ENCODE data around the gene PCOLCE2. TPM values are rescaled to one million over a fixed set of nuclear protein-coding genes. Genes with fewer than 3 reads are reported as not detected.

PCOLCE2 gene
- total and polyA plus RNA-seq, 12 donors, result 1.4 to 18.2 (median 4.3) TPM

GRCh38 chr3:142916605-142917004, 27.7 kb upstream of the PCOLCE2 start:
- no peak overlapping the region for H3K4me3 ChIP-seq
- DNase-seq, result no peak
- H3K4me1 ChIP-seq (replicated peaks in 1 of 2), result no peaks in the 10 kb centered on the region
- H3K27me3 ChIP-seq, result no peaks in the 10 kb centered on the region
- no peak overlapping the region for H3K27ac ChIP-seq
- intact Hi-C loops (cut with DNase I), result no loop called here
- H3K36me3 ChIP-seq (replicated peaks in 1 of 2), result no peaks in the 10 kb centered on the region
- TF ChIP-seq CTCF (IDR thresholded peaks at IDR 0.05), result no peak
- TF ChIP-seq POLR2A (IDR thresholded peaks at IDR 0.05), result no peak
- WGBS, 4 donors, result 71 to 82% (median 78%) methylated on average over 2 of the region's 2 CpGs
- no peaks in the 10 kb centered on the region for H3K9me3 ChIP-seq (replicated peaks in 1 of 3)

GRCh38 chr3:142915636-142916035, 26.8 kb upstream of the PCOLCE2 start:
- 83 to 94% (median 85%) methylated on average over 3 of the region's 3 CpGs for WGBS, 4 donors
- intact Hi-C loops (cut with DNase I), result no loop called here

GRCh38 chr3:142914286-142914811, 25.5 kb upstream of the PCOLCE2 start:
- intact Hi-C loops (cut with DNase I), result no loop called here
- Histone ChIP-seq H3K4me1 (replicated peaks in 1 of 2) (no peaks in the 10 kb centered on the region), H3K36me3 (replicated peaks in 1 of 2) (no peaks in the 10 kb centered on the region), H3K27ac (no peak overlapping the region), H3K27me3 (no peaks in the 10 kb centered on the region), H3K4me3 (no peak overlapping the region), H3K9me3 (replicated peaks in 1 of 3) (no peaks in the 10 kb centered on the region)
- 54 to 62% (median 60%) methylated on average over 3 of the region's 3 CpGs for WGBS, 4 donors
- no peak for DNase-seq
- TF ChIP-seq POLR2A (IDR thresholded peaks at IDR 0.05) (no peak), CTCF (IDR thresholded peaks at IDR 0.05) (no peak)

More at GRCh38 chr3:142915636-142916035, 26.8 kb upstream of the PCOLCE2 start:
- no peak for DNase-seq
- no peaks in the 10 kb centered on the region for H3K9me3 ChIP-seq (replicated peaks in 1 of 3)
- no peak overlapping the region for H3K4me3 ChIP-seq
- H3K36me3 ChIP-seq (replicated peaks in 1 of 2), result no peaks in the 10 kb centered on the region
- no peaks in the 10 kb centered on the region for H3K27me3 ChIP-seq
- H3K27ac ChIP-seq, result no peak overlapping the region
- H3K4me1 ChIP-seq (replicated peaks in 1 of 2), result no peaks in the 10 kb centered on the region
- TF ChIP-seq CTCF (IDR thresholded peaks at IDR 0.05), result no peak
- no peak for TF ChIP-seq POLR2A (IDR thresholded peaks at IDR 0.05)

GRCh38 chr3:142913432-142913831, 24.5 kb upstream of the PCOLCE2 start:
- H3K27ac ChIP-seq, result no peak overlapping the region
- H3K27me3 ChIP-seq, result no peaks in the 10 kb centered on the region
- intact Hi-C loops (cut with DNase I), result no loop called here
- H3K4me1 ChIP-seq (replicated peaks in 1 of 2), result no peaks in the 10 kb centered on the region
- WGBS, 4 donors, result 81 to 89% (median 85%) methylated on average over 1 of the region's 1 CpG
- no peak overlapping the region for H3K4me3 ChIP-seq
- DNase-seq, result no peak
- no peaks in the 10 kb centered on the region for H3K36me3 ChIP-seq (replicated peaks in 1 of 2)
- H3K9me3 ChIP-seq (replicated peaks in 1 of 3), result no peaks in the 10 kb centered on the region
- TF ChIP-seq POLR2A (IDR thresholded peaks at IDR 0.05) (no peak), CTCF (IDR thresholded peaks at IDR 0.05) (no peak)

Data from adrenal gland (tissue), 12 donors.